ENCODE data around the gene SALL4. TPM values are rescaled to one million over a fixed set of nuclear protein-coding genes. Genes with fewer than 3 reads are reported as not detected.

Gene SALL4
- total RNA-seq, 1 donor from 2014 or later: 0.09 TPM

DNA sequence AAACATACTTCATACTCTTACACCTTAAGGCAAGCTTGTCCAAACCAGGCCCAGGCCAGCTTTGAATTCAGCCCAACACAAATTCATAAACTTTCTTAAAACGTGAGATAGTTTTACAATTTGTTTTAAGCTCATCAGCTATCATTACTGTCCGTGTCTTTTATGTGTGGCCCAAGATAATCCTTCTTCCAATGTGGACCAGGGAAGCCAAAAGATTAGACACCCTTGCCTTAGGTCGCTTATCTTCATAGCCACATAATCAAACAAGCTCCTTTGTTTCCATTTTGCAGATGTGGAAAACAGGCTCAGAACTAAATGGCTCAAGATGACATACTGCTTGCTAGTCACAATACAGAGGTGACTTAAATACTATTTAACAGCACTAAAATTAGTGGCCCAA lies 6.0 kb downstream of the SALL4 start:
- peaks cover 32% of the 10 kb centered on the region for H3K27me3 ChIP-seq (ENCODE audit: low read depth)
- no peak overlapping the region for H3K27ac ChIP-seq
- H3K36me3 ChIP-seq: no peaks in the 10 kb centered on the region
- DNase-seq: no peak
- ATAC-seq: no peak
- TF ChIP-seq, protein P1, sequence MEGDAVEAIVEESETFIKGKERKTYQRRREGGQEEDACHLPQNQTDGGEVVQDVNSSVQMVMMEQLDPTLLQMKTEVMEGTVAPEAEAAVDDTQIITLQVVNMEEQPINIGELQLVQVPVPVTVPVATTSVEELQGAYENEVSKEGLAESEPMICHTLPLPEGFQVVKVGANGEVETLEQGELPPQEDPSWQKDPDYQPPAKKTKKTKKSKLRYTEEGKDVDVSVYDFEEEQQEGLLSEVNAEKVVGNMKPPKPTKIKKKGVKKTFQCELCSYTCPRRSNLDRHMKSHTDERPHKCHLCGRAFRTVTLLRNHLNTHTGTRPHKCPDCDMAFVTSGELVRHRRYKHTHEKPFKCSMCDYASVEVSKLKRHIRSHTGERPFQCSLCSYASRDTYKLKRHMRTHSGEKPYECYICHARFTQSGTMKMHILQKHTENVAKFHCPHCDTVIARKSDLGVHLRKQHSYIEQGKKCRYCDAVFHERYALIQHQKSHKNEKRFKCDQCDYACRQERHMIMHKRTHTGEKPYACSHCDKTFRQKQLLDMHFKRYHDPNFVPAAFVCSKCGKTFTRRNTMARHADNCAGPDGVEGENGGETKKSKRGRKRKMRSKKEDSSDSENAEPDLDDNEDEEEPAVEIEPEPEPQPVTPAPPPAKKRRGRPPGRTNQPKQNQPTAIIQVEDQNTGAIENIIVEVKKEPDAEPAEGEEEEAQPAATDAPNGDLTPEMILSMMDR (IDR thresholded peaks at IDR 0.05): no peak
- H3K9me3 ChIP-seq: no peaks in the 10 kb centered on the region
- intact Hi-C loops (cut with DNase I): no loop called here
- H3K4me1 ChIP-seq: peaks cover 21% of the 10 kb centered on the region
- H3K4me3 ChIP-seq: no peak overlapping the region

DNA sequence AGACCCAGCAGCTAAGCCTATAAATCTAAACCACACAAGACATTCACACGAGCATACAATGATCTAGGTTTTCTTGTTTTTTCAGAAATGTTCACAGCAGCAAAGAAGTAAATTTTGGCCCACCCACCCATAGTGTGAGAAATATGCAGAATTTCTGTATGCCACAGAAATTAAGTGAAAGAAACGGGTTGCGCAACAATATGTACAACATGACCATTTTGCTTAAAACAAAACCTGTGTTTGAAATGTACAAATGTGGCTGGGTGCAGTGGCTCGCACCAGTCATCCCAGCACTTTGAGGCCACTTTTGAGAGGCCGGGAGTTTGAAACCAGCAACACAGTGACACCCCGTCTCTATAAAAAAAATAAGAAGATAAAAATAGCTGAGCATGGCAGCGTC lies 9.4 kb downstream of the SALL4 start:
- no peak overlapping the region for H3K27ac ChIP-seq
- H3K4me1 ChIP-seq: no peaks in the 10 kb centered on the region
- H3K9me3 ChIP-seq: no peaks in the 10 kb centered on the region
- TF ChIP-seq, protein P1 (IDR thresholded peaks at IDR 0.05): no peak
- ATAC-seq: no peak
- DNase-seq: no peak
- H3K27me3 ChIP-seq (ENCODE audit: low read depth): no peaks in the 10 kb centered on the region
- no peak overlapping the region for H3K4me3 ChIP-seq
- no peaks in the 10 kb centered on the region for H3K36me3 ChIP-seq
- intact Hi-C loops (cut with DNase I): no loop called here

- Histone ChIP-seq H3K4me1 (no peaks in the 10 kb centered on the region), H3K4me3 (no peak overlapping the region), H3K27ac (no peak overlapping the region), H3K36me3 (no peaks in the 10 kb centered on the region), H3K27me3 (ENCODE audit: low read depth) (no peaks in the 10 kb centered on the region), H3K9me3 (no peaks in the 10 kb centered on the region)
- TF ChIP-seq, protein P1 (IDR thresholded peaks at IDR 0.05): no peak
- DNase-seq (no peak), ATAC-seq (no peak)
- intact Hi-C loops (cut with DNase I): no loop called here
Observed at GRCh38 chr20:51791626-51792025, 10.7 kb downstream of the SALL4 start.

- H3K4me1 ChIP-seq: no peaks in the 10 kb centered on the region
- no peak overlapping the region for H3K27ac ChIP-seq
- H3K36me3 ChIP-seq: no peaks in the 10 kb centered on the region
- H3K9me3 ChIP-seq: no peaks in the 10 kb centered on the region
- H3K27me3 ChIP-seq (ENCODE audit: low read depth): no peaks in the 10 kb centered on the region
- ATAC-seq (no peak), DNase-seq (no peak)
- intact Hi-C loops (cut with DNase I): no loop called here
- TF ChIP-seq, protein P1 (IDR thresholded peaks at IDR 0.05): no peak
- H3K4me3 ChIP-seq: no peak overlapping the region
Observed at GRCh38 chr20:51790256-51790655, 12.1 kb downstream of the SALL4 start.

- H3K9me3 ChIP-seq: no peaks in the 10 kb centered on the region
- no peak overlapping the region for H3K4me3 ChIP-seq
- DNase-seq (no peak), ATAC-seq (no peak)
- no peaks in the 10 kb centered on the region for H3K36me3 ChIP-seq
- no peaks in the 10 kb centered on the region for H3K27me3 ChIP-seq (ENCODE audit: low read depth)
- TF ChIP-seq, protein P1 (IDR thresholded peaks at IDR 0.05): no peak
- no peak overlapping the region for H3K27ac ChIP-seq
- intact Hi-C loops (cut with DNase I): no loop called here
- no peaks in the 10 kb centered on the region for H3K4me1 ChIP-seq
Observed at GRCh38 chr20:51789434-51789833, 12.9 kb downstream of the SALL4 start.

DNA sequence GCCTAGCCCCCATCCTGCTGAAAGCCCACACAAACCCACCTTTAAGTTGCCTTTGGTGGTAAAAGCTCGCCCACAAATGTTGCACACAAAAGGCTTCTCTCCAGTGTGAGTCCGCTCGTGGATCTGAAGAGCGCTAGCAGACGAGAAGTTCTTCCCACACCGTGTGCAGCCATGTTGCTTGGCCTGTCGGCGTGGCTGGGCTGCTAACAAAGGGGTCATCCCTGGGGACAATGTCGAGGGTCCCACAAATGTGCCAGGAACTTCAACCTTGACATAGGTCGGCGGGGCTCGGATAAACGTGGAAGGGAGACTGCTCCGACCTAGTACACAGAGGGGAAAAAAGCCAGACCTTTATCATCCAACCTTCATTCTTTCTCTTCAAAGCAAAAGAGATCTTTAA lies 13.5 kb downstream of the SALL4 start:
- TF ChIP-seq, protein P1 (IDR thresholded peaks at IDR 0.05): no peak
- Histone ChIP-seq H3K36me3 (no peaks in the 10 kb centered on the region), H3K27ac (no peak overlapping the region), H3K4me3 (no peak overlapping the region), H3K27me3 (ENCODE audit: low read depth) (no peaks in the 10 kb centered on the region), H3K4me1 (no peaks in the 10 kb centered on the region), H3K9me3 (no peaks in the 10 kb centered on the region)
- intact Hi-C loops (cut with DNase I): no loop called here
- no peak for DNase-seq
- ATAC-seq: no peak
